ENCODE measurements around the gene SPTBN2.

- TF ChIP-seq CTCF (IDR thresholded peaks at IDR 0.05; ENCODE audit: insufficient read depth, low read length, poor library complexity, severe bottlenecking): no peak
- TF ChIP-seq EZH2phosphoT487 (conservative IDR thresholded peaks at IDR 0.05; ENCODE audit: low read length): no peak
Observed at GRCh38 chr11:66686801-66687750, 41.9 kb downstream of the SPTBN2 start.

Data from SU-DHL-6 (cell line).